OCI-LY1 (cell line): ENCODE results near the gene RALGPS1.

ENCODE experiments used
- H2AFZ ChIP-seq: fragments of 200-600 bp; sonication (generic), shearing (Covaris generic); 2 replicates; pipeline ENCODE4 v1.6.0; 2014; ENCODE audit warnings: antibody characterized with exemption, mild to moderate bottlenecking, low read length
- H3F3A ChIP-seq: fragments of 200-600 bp; sonication (generic), shearing (Covaris generic); 2 replicates; pipeline ENCODE4 v1.6.0; 2014; ENCODE audit warnings: mild to moderate bottlenecking, antibody characterized with exemption, low read length, moderate library complexity; ENCODE audit not compliant: insufficient read depth
- H3K27ac ChIP-seq: fragments of 200-600 bp; sonication (generic); 2 replicates; pipeline ENCODE4 v1.5.1; 2014; ENCODE audit warnings: low read length, mixed run types, mild to moderate bottlenecking, low read depth; ENCODE audit not compliant: poor library complexity, severe bottlenecking
- H3K27me3 ChIP-seq: fragments of 200-600 bp; sonication (generic); 2 replicates; pipeline ENCODE4 v1.6.0; 2014; ENCODE audit warnings: antibody characterized with exemption, mild to moderate bottlenecking, low read length, moderate library complexity; ENCODE audit not compliant: insufficient read depth
- H3K36me3 ChIP-seq: fragments of 200-600 bp; sonication (generic); 2 replicates; pipeline ENCODE4 v1.6.1; 2014; ENCODE audit warnings: mild to moderate bottlenecking, antibody characterized with exemption, low read length, moderate library complexity, mixed read lengths; ENCODE audit not compliant: insufficient read depth
- H3K4me1 ChIP-seq: fragments of 200-600 bp; sonication (generic); 2 replicates; pipeline ENCODE4 v1.5.1; 2014; ENCODE audit warnings: mild to moderate bottlenecking, low read length, moderate library complexity; ENCODE audit not compliant: insufficient read depth, severe bottlenecking
- H3K4me2 ChIP-seq: fragments of 200-600 bp; sonication (generic), shearing (Covaris generic); 2 replicates; pipeline ENCODE4 v1.6.1; 2014; ENCODE audit warnings: low read length
- H3K4me3 ChIP-seq: fragments of 200-600 bp; sonication (generic); 2 replicates; pipeline ENCODE4 v1.5.1; 2014; ENCODE audit warnings: low read length, low read depth, mild to moderate bottlenecking, mixed read lengths; ENCODE audit not compliant: poor library complexity, severe bottlenecking
- H3K79me2 ChIP-seq: fragments of 200-600 bp; shearing (Covaris generic); 2 replicates; pipeline ENCODE4 v1.6.1; 2016; ENCODE audit warnings: mixed run types, low read length, mixed read lengths; ENCODE audit not compliant: insufficient read depth
- H3K9ac ChIP-seq: fragments of 200-600 bp; sonication (generic), shearing (Covaris generic); 2 replicates; pipeline ENCODE4 v1.6.1; 2014; ENCODE audit warnings: mild to moderate bottlenecking, low read length, mixed read lengths
- H3K9me2 ChIP-seq: fragments of 200-600 bp; sonication (generic), shearing (Covaris generic); 2 replicates; pipeline ENCODE4 v1.6.1; 2014; ENCODE audit warnings: low read depth, mild to moderate bottlenecking, low read length, mixed read lengths
- H3K9me3 ChIP-seq: fragments of 200-600 bp; shearing (Covaris generic); 2 replicates; pipeline ENCODE4 v1.6.1; 2014; ENCODE audit warnings: low read length, mixed read lengths
- H4K20me1 ChIP-seq: fragments of 200-600 bp; sonication (generic), shearing (Covaris generic); 2 replicates; pipeline ENCODE4 v1.6.0; 2016; ENCODE audit warnings: mild to moderate bottlenecking, low read length; ENCODE audit not compliant: insufficient read depth
- CTCF ChIP-seq: fragments of 200-600 bp; sonication (generic), shearing (Covaris generic); IDR thresholded peaks from 2 replicates; pipeline ENCODE4 v1.5.1; 2017; ENCODE audit warnings: mild to moderate bottlenecking, antibody characterized with exemption, low read length, moderate library complexity, mixed read lengths
- EZH2 ChIP-seq: fragments of 200-600 bp; sonication (generic), shearing (Covaris generic); IDR thresholded peaks from 2 replicates; pipeline ENCODE4 v1.8.0; 2017; ENCODE audit warnings: borderline replicate concordance, mixed run types, mild to moderate bottlenecking, antibody characterized with exemption, low read length, moderate library complexity, mixed read lengths

RALGPS1 gene

GRCh38 chr9:127255692-127256091 lies 341.1 kb downstream of the RALGPS1 start:
- Histone ChIP-seq H2AFZ (no peak overlapping the region), H3K9me2 (no peaks in the 10 kb centered on the region), H3K36me3 (no peaks in the 10 kb centered on the region), H3K9me3 (no peaks in the 10 kb centered on the region; the same call in 1 of the 2 replicates), H3F3A (no peaks in the 10 kb centered on the region), H3K27me3 (peaks cover 17% of the 10 kb centered on the region), H3K79me2 (no peaks in the 10 kb centered on the region), H3K9ac (no peak overlapping the region), H3K4me3 (no peak overlapping the region), H3K27ac (no peak overlapping the region), H4K20me1 (no peaks in the 10 kb centered on the region), H3K4me2 (no peak overlapping the region), H3K4me1 (no peaks in the 10 kb centered on the region)
- TF ChIP-seq CTCF (no peak), EZH2 (no peak)

GRCh38 chr9:127256324-127256723 lies 341.7 kb downstream of the RALGPS1 start:
- TF ChIP-seq EZH2 (no peak), CTCF (no peak)
- Histone ChIP-seq H3K27me3 (peaks cover 17% of the 10 kb centered on the region), H3K79me2 (no peaks in the 10 kb centered on the region), H3K4me2 (no peak overlapping the region), H3K36me3 (no peaks in the 10 kb centered on the region), H3K9me3 (no peaks in the 10 kb centered on the region; the same call in 1 of the 2 replicates), H3K4me3 (no peak overlapping the region), H4K20me1 (no peaks in the 10 kb centered on the region), H3K27ac (no peak overlapping the region), H3K4me1 (no peaks in the 10 kb centered on the region), H2AFZ (no peak overlapping the region), H3K9ac (no peak overlapping the region), H3K9me2 (no peaks in the 10 kb centered on the region), H3F3A (no peaks in the 10 kb centered on the region)

- Histone ChIP-seq H3K27me3 (peaks cover 14% of the 10 kb centered on the region; the same call in 1 of the 2 replicates), H3K9me3 (no peaks in the 10 kb centered on the region), H3K9ac (no peak overlapping the region), H4K20me1 (no peaks in the 10 kb centered on the region), H3K27ac (no peak overlapping the region), H2AFZ (no peak overlapping the region), H3K9me2 (no peaks in the 10 kb centered on the region), H3F3A (no peaks in the 10 kb centered on the region), H3K79me2 (no peaks in the 10 kb centered on the region), H3K4me1 (no peaks in the 10 kb centered on the region), H3K4me3 (no peak overlapping the region), H3K36me3 (no peaks in the 10 kb centered on the region), H3K4me2 (no peak overlapping the region)
- TF ChIP-seq EZH2 (no peak), CTCF (no peak)
Observed at GRCh38 chr9:127258606-127259471, 344.3 kb downstream of the RALGPS1 start.
